ENCODE measurements around the gene MKS1. TPM values are rescaled to one million over a fixed set of nuclear protein-coding genes. Genes with fewer than 3 reads are reported as not detected.

MKS1 gene
- total RNA-seq, 1 experiment from 2014 or later, result 24.8 TPM

DNA sequence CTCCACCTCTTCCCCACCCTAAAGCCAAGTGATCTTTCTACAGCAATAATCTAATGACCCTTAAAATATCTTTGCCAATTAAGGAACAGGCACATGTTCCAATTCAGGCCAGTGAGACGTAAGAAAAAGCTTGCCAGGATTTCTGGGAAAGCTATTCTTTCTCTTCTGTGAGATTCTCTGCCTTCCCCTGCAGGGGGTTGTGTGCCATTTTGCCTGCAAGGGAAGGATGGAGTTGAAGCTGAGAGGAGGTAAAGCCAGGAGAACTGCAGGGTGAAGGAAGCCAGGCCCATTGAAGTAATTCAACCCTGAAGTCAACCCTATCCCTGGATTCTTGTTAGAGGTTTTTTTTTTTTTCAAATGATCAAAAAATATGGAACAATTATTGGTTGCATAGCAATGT lies 10.3 kb upstream of the MKS1 start:
- H3K27me3 ChIP-seq (ENCODE audit: insufficient read depth, low read length), result no peaks in the 10 kb centered on the region
- H3K18ac ChIP-seq (ENCODE audit: insufficient read length, low read depth, low read length), result peak overlapping the region; percentile 54
- peak overlapping the region; percentile 37 for H3T11ph ChIP-seq (ENCODE audit: low read length)
- no peak overlapping the region for H4K5ac ChIP-seq (ENCODE audit: insufficient read length, low read depth, low read length)
- peak overlapping the region in 1 of 3 experiments; percentile 67; a peak in 2 of 7 replicates for H3K27ac Mint-ChIP-seq
- H3K9me3 Mint-ChIP-seq, result no peaks in the 10 kb centered on the region
- H2BK12ac ChIP-seq (ENCODE audit: insufficient read length, low read depth, low read length), result no peak overlapping the region
- no peaks in the 10 kb centered on the region for H4K20me1 ChIP-seq (ENCODE audit: control insufficient read depth, insufficient read depth, insufficient read length)
- H3K56ac ChIP-seq (ENCODE audit: insufficient read length, low read depth, low read length), result no peak overlapping the region
- no peak overlapping the region for H2AK5ac ChIP-seq (ENCODE audit: insufficient read length, low read length)
- no peak overlapping the region for H2BK5ac ChIP-seq (ENCODE audit: insufficient read length, low read length)
- H3K27me3 Mint-ChIP-seq (ENCODE audit: low read depth), result peaks cover 41% of the 10 kb centered on the region
- H3K27ac ChIP-seq (ENCODE audit: insufficient read length, low read depth, low read length), result no peak overlapping the region
- no peak overlapping the region for H3K9ac ChIP-seq (ENCODE audit: extremely low read depth, insufficient read length, low read length)
- H2BK120ac ChIP-seq (ENCODE audit: low read depth, low read length, poor library complexity, severe bottlenecking), result no peak overlapping the region
- no peaks in the 10 kb centered on the region for H3K79me2 ChIP-seq (ENCODE audit: insufficient read depth, low read length)
- H3K4me3 Mint-ChIP-seq, result peak overlapping the region in 1 of 2 experiments; percentile 43; a peak in 1 of 5 replicates
- H3K79me1 ChIP-seq (ENCODE audit: insufficient read depth, low read depth, low read length, poor library complexity, severe bottlenecking), result no peaks in the 10 kb centered on the region
- H3K23ac ChIP-seq (ENCODE audit: insufficient read length, low read depth, low read length), result no peak overlapping the region
- DNase-seq, result no peak
- no peak overlapping the region for H4K8ac ChIP-seq (replicated peaks; ENCODE audit: insufficient read length, low read depth, low read length)
- H4K91ac ChIP-seq (ENCODE audit: insufficient read length, low read depth, low read length), result no peak overlapping the region
- H3K14ac ChIP-seq (ENCODE audit: insufficient read depth, low read length), result no peak overlapping the region
- H3K4me2 ChIP-seq (ENCODE audit: insufficient read depth, insufficient read length, low read length), result no peak overlapping the region
- TF ChIP-seq CTCF (conservative IDR thresholded peaks at IDR 0.05), result no peak; the same call in 2 of the 3 replicates
- H3K36me3 Mint-ChIP-seq (ENCODE audit: insufficient read depth in 1 of 3, low read depth in 3 of 3), result no peaks in the 10 kb centered on the region
- peaks cover 2% of the 10 kb centered on the region; the same call in 1 of the 2 replicates for H3K4me1 ChIP-seq (ENCODE audit: insufficient read depth, low read length)
- no peak overlapping the region for H3K4ac ChIP-seq (ENCODE audit: low read depth, low read length)
- H2BK15ac ChIP-seq (ENCODE audit: low read depth, low read length), result no peak overlapping the region
- H3K9me3 ChIP-seq (ENCODE audit: control insufficient read depth, low read depth, low read length), result no peaks in the 10 kb centered on the region
- H3K4me1 Mint-ChIP-seq, result peaks cover 16 to 22% of the 10 kb centered on the region in 2 experiments
- no peak overlapping the region for H2BK20ac ChIP-seq (ENCODE audit: low read depth, low read length, poor library complexity, severe bottlenecking)
- WGBS (ENCODE audit: extremely low coverage, insufficient read length, low lambda C conversion rate), result no CpG with 5 or more reads among the region's 1 CpG
- H3K23me2 ChIP-seq (ENCODE audit: insufficient read length, low read depth, low read length, poor library complexity, severe bottlenecking), result no peaks in the 10 kb centered on the region
- H2AFZ ChIP-seq (ENCODE audit: low read length), result no peak overlapping the region
